ENCODE results near the gene TUT7. TPM values are rescaled to one million over a fixed set of nuclear protein-coding genes. Genes with fewer than 3 reads are reported as not detected.
"Not testable (repeated sequence)": the region's sequence is repeated elsewhere in the genome, so short reads cannot be mapped to it uniquely, and the experiment has no call there.

The TUT7 gene
- total and polyA plus RNA-seq, 2 experiments from 2014 or later = 21.4 to 23.8 TPM

GRCh38 chr9:86396412-86396811, 42.2 kb upstream of the TUT7 start:
- Histone ChIP-seq H3K4me2 (no peak overlapping the region), H3K27me3 (ENCODE audit: insufficient read depth) (no peaks in the 10 kb centered on the region), H3K9me2 (ENCODE audit: insufficient read depth) (no peaks in the 10 kb centered on the region), H3K27ac (ENCODE audit: low read depth) (no peak overlapping the region), H2AFZ (no peak overlapping the region), H4K20me1 (replicated peaks; ENCODE audit: insufficient read depth) (no peaks in the 10 kb centered on the region), H3F3A (replicated peaks; ENCODE audit: low read depth) (no peaks in the 10 kb centered on the region), H3K4me1 (ENCODE audit: insufficient read depth) (no peaks in the 10 kb centered on the region), H3K4me3 (no peak overlapping the region), H3K79me2 (replicated peaks; ENCODE audit: insufficient read depth) (no peaks in the 10 kb centered on the region), H3K36me3 (ENCODE audit: insufficient read depth) (no peaks in the 10 kb centered on the region)
- peaks cover 9% of the 10 kb centered on the region for H3K27me3 Mint-ChIP-seq (ENCODE audit: insufficient read depth, low read depth, poor library complexity)
- TF ChIP-seq ZNF462 (CRISPR knock-in tag; IDR thresholded peaks at IDR 0.05) (no peak), ZNF114 (CRISPR knock-in tag; IDR thresholded peaks at IDR 0.05) (no peak), POLR2AphosphoS5 (IDR thresholded peaks at IDR 0.05; ENCODE audit: low read depth) (no peak), NANOG (IDR thresholded peaks at IDR 0.05; ENCODE audit: borderline replicate concordance) (no peak), ZNF331 (CRISPR knock-in tag; IDR thresholded peaks at IDR 0.05; ENCODE audit: low read depth) (no peak), CTCF (conservative IDR thresholded peaks at IDR 0.05; ENCODE audit: low read depth in 2 of 2) (no peak)
- no peak overlapping the region for H3K4me3 Mint-ChIP-seq
- H3K4me1 Mint-ChIP-seq = no peaks in the 10 kb centered on the region
- no peak overlapping the region for H3K27ac Mint-ChIP-seq
- H3K36me3 Mint-ChIP-seq (ENCODE audit: low read depth) = no peaks in the 10 kb centered on the region; the same call in 2 of the 3 replicates
- peaks cover 10% of the 10 kb centered on the region; the same call in 1 of the 3 replicates for H3K9me3 Mint-ChIP-seq
- ATAC-seq (no peak), DNase-seq (ENCODE audit: low spot score) (no peak)

- H3K9me3 Mint-ChIP-seq = peaks cover 24% of the 10 kb centered on the region
- not testable (repeated sequence) for H3K27me3 ChIP-seq (ENCODE audit: insufficient read depth); H3K4me2 ChIP-seq; ATAC-seq; H3K36me3 Mint-ChIP-seq (ENCODE audit: low read depth); H3K4me3 Mint-ChIP-seq; H2AFZ ChIP-seq; H3F3A ChIP-seq (replicated peaks; ENCODE audit: low read depth); H3K27ac Mint-ChIP-seq; H3K36me3 ChIP-seq (ENCODE audit: insufficient read depth); H3K4me1 ChIP-seq (ENCODE audit: insufficient read depth); H4K20me1 ChIP-seq (replicated peaks; ENCODE audit: insufficient read depth); H3K4me3 ChIP-seq; H3K9me2 ChIP-seq (ENCODE audit: insufficient read depth); H3K4me1 Mint-ChIP-seq; H3K79me2 ChIP-seq (replicated peaks; ENCODE audit: insufficient read depth); H3K27me3 Mint-ChIP-seq (ENCODE audit: insufficient read depth, low read depth, poor library complexity); H3K27ac ChIP-seq (ENCODE audit: low read depth)
- peak; percentile 3 for DNase-seq (ENCODE audit: low spot score)
Measured at GRCh38 chr9:86390184-86390583, 36.0 kb upstream of the TUT7 start.

Measured in GM23338 (cell line).